HepG2 (cell line): Measurements from ENCODE around the gene SP8. TPM values are rescaled to one million over a fixed set of nuclear protein-coding genes. Genes with fewer than 3 reads are reported as not detected.

Experiments
- ATAC-seq: fragments of 200-7000 bp; cut with Tn5 transposase; 3 replicates; pipeline ENCODE4 v1.9.1; 2020; ENCODE audit warnings: mild to moderate bottlenecking, moderate library complexity
- BruUV-seq: library from RNA; stranded (reverse); fragments of 400-500 nt; replicated peaks from 2 replicates; lab custom pipeline; 2021; lab: Mats Ljungman, UMichigan
- CTCF ChIA-PET: fragments of 300-600 bp; formaldehyde crosslinking; extraction: SDS; loops from one replicate; lab custom pipeline; 2021; ENCODE audit warnings: low total read pairs, inconsistent platforms, low intra/inter-chr PET ratio; lab: Yijun Ruan, JAX
- POLR2A ChIA-PET: fragments of 350-600 bp; sonication (Branson Sonifier 250); formaldehyde crosslinking; loops from one replicate; lab custom pipeline; 2020; ENCODE audit warnings: antibody characterized with exemption, inconsistent platforms; lab: Yijun Ruan, JAX
- DNase-seq: peaks from one replicate; pipeline ENCODE4 v3.0.0-alpha.2; 2015; ENCODE audit warnings: low spot score
- FAIRE-seq: peaks from 3 replicates; lab custom pipeline; 2011; peaks lifted over from hg19 to GRCh38; lab: Jason Lieb, UNC
- H2AFZ ChIP-seq: one replicate; pipeline ENCODE4 v1.6.1; 2011; ENCODE audit warnings: low read length, inconsistent platforms
- H3K27ac ChIP-seq: fragments of 300-600 bp; 3 replicates; pipeline ENCODE4 v1.8.0; 2011; ENCODE audit warnings: mixed run types, mild to moderate bottlenecking, mixed read lengths, low read length, inconsistent platforms; ENCODE audit not compliant: insufficient read depth; ENCODE audit errors: extremely low read length
- H3K27me3 ChIP-seq, 2 experiments: fragments of 200-600 bp in 1 of 2; 2 replicates in 1 of 2; 3 replicates in 1 of 2; pipeline versions ENCODE4 v1.6.0 to v1.8.0; 2011; ENCODE audit warnings: low read length in 2 of 2, mild to moderate bottlenecking in 2 of 2, moderate library complexity in 2 of 2, inconsistent platforms in 1 of 2; ENCODE audit not compliant: insufficient read depth in 2 of 2, control insufficient read depth in 1 of 2
- H3K36me3 ChIP-seq, 2 experiments: fragments of 200-600 bp in 1 of 2; replicated peaks in 1 of 2; 2 replicates in 1 of 2; 3 replicates in 1 of 2; pipeline versions ENCODE4 v1.5.1 to v1.8.0; 2011; ENCODE audit warnings: low read length in 2 of 2, inconsistent platforms in 1 of 2; ENCODE audit not compliant: insufficient read depth in 2 of 2, control insufficient read depth in 1 of 2
- H3K4me1 ChIP-seq: 2 replicates; pipeline ENCODE4 v1.5.1; 2012; ENCODE audit warnings: low read length, inconsistent platforms; ENCODE audit not compliant: insufficient read depth
- H3K4me2 ChIP-seq: 2 replicates; pipeline ENCODE4 v1.6.0; 2011; ENCODE audit warnings: low read depth, low read length, inconsistent platforms
- H3K4me3 ChIP-seq, 3 experiments: fragments of 200-600 bp in 1 of 3; sonication (generic), shearing (Covaris generic) in 1 of 3; replicated peaks in 1 of 3; 2 replicates each; pipeline ENCODE4 v1.5.1; 2011 to 2016; ENCODE audit warnings: low read length in 3 of 3, inconsistent platforms in 2 of 3, low read depth in 2 of 3, mild to moderate bottlenecking in 2 of 3, control low read depth in 1 of 3, mixed read lengths in 1 of 3; ENCODE audit not compliant: insufficient read depth in 1 of 3
- H3K79me2 ChIP-seq: one replicate; pipeline ENCODE4 v1.6.1; 2011; ENCODE audit warnings: low read length, inconsistent platforms; ENCODE audit not compliant: insufficient read depth
- H3K9ac ChIP-seq: 2 replicates; pipeline ENCODE4 v1.6.0; 2011; ENCODE audit warnings: mild to moderate bottlenecking, low read depth, low read length, inconsistent platforms; ENCODE audit not compliant: insufficient read depth
- H3K9me3 ChIP-seq: 2 replicates; pipeline ENCODE4 v1.5.1; 2012; ENCODE audit warnings: mild to moderate bottlenecking, low read length
- H4K20me1 ChIP-seq: 2 replicates; pipeline ENCODE4 v1.6.0; 2011; ENCODE audit warnings: inconsistent platforms, mild to moderate bottlenecking, low read length, moderate library complexity; ENCODE audit not compliant: insufficient read depth
- CEBPG ChIP-seq: IDR thresholded peaks from 2 replicates; pipeline ENCODE4 v1.6.1; 2016
- E2F1 ChIP-seq: sonication (generic); formaldehyde crosslinking; IDR thresholded peaks from 2 replicates; pipeline ENCODE4 v1.5.0; 2020; ENCODE audit warnings: missing genetic modification reagents
- EHMT2 ChIP-seq: fragments of 200-600 bp; sonication (generic); IDR thresholded peaks from 2 replicates; pipeline ENCODE4 v1.7.0; 2017; ENCODE audit warnings: antibody characterized with exemption, low read depth, low read length, borderline replicate concordance
- GMEB1 ChIP-seq: sonication (generic); formaldehyde crosslinking; IDR thresholded peaks from 2 replicates; pipeline ENCODE4 v1.5.1; 2020; ENCODE audit warnings: missing genetic modification reagents, mild to moderate bottlenecking, borderline replicate concordance
- HOXD1 ChIP-seq: sonication (generic); formaldehyde crosslinking; IDR thresholded peaks from 2 replicates; pipeline ENCODE4 v1.5.0; 2020; ENCODE audit warnings: missing genetic modification reagents
- IRF2 ChIP-seq: IDR thresholded peaks from 2 replicates; pipeline ENCODE4 v1.6.1; 2018; ENCODE audit warnings: missing genetic modification reagents, missing compliant biosample characterization
- KLF16 ChIP-seq, 2 experiments: sonication (generic) in 1 of 2; formaldehyde crosslinking in 1 of 2; IDR thresholded peaks; 2 replicates each; pipeline versions ENCODE4 v1.6.1 to v1.8.0; 2016 to 2023; ENCODE audit warnings: missing genetic modification reagents in 2 of 2, missing compliant biosample characterization in 1 of 2
- MTF1 ChIP-seq: sonication (generic); formaldehyde crosslinking; IDR thresholded peaks from 2 replicates; pipeline ENCODE4 v1.5.0; 2020; ENCODE audit warnings: missing genetic modification reagents
- PAX8 ChIP-seq: sonication (generic); formaldehyde crosslinking; IDR thresholded peaks from 2 replicates; pipeline ENCODE4 v1.8.0; 2022; ENCODE audit warnings: mild to moderate bottlenecking, missing genetic modification reagents, borderline replicate concordance
- PITX1 ChIP-seq: sonication (generic); formaldehyde crosslinking; IDR thresholded peaks from 2 replicates; pipeline ENCODE4 v1.5.1; 2020; ENCODE audit warnings: mild to moderate bottlenecking, missing genetic modification reagents
- ZNF17 ChIP-seq: sonication (generic); formaldehyde crosslinking; IDR thresholded peaks from 2 replicates; pipeline ENCODE4 v1.5.0; 2020; ENCODE audit warnings: mild to moderate bottlenecking, missing genetic modification reagents
- ZNF18 ChIP-seq: sonication (generic); formaldehyde crosslinking; IDR thresholded peaks from 2 replicates; pipeline ENCODE4 v1.8.0; 2022; ENCODE audit warnings: mild to moderate bottlenecking, missing genetic modification reagents; ENCODE audit not compliant: insufficient replicate concordance
- ZNF549 ChIP-seq: sonication (generic); formaldehyde crosslinking; IDR thresholded peaks from 2 replicates; pipeline ENCODE4 v1.5.0; 2020; ENCODE audit warnings: missing genetic modification reagents
- in situ Hi-C: cut with HindIII; loops from 2 replicates; pipeline ENCODE4 v1.10.0; 2017; ENCODE audit warnings: low pct_unique_long_range_greater_than_20kb; ENCODE audit not compliant: extremely low pct_ligation_motif_present
- intact Hi-C: fragments of 100-400 bp; cut with micrococcal nuclease; formaldehyde crosslinking; loops from one replicate; pipeline ENCODE4 v1.10.0; 2022; ENCODE audit not compliant: unreplicated experiment
- polyA plus RNA-seq, 8 experiments: library from polyadenylated mRNA; depleted of rRNA in 3 of 8; stranded (reverse) in 7 of 8; unstranded in 1 of 8; fragments of >200 nt; fragmentation: Illumina TruSeq in 4 of 8; extraction: Trizol in 4 of 8; gene quantifications; 2 replicates each; pipeline versions ENCODE4 v1.2.1 to v1.2.3, GENCODE V29; 2011 to 2016; ENCODE audit warnings: low read depth in 4 of 8, missing spikeins in 1 of 8, mixed read lengths in 1 of 8; ENCODE audit not compliant: insufficient read depth in 1 of 8
- total RNA-seq, 5 experiments: library from RNA; depleted of rRNA; stranded (reverse); fragments of >200 nt; fragmentation: Illumina TruSeq; extraction: Trizol; gene quantifications; 2 replicates each; pipeline ENCODE4 v1.2.3, GENCODE V29; 2016; ENCODE audit warnings: low read depth in 1 of 5

SP8 gene
- total and polyA plus RNA-seq, 2 of the 13 experiments (the other 11 are each of a cell fraction or from before 2014, with no cell fraction given) = not detected

GRCh38 chr7:20834656-20835055 lies 48.0 kb upstream of the SP8 start:
- Histone ChIP-seq H3K79me2 (no peaks in the 10 kb centered on the region), H3K4me2 (no peak overlapping the region), H3K36me3 (no peaks in the 10 kb centered on the region), H3K9ac (no peak overlapping the region), H3K4me1 (no peaks in the 10 kb centered on the region), H3K4me3 (no peak overlapping the region), H3K9me3 (no peaks in the 10 kb centered on the region), H3K27ac (no peak overlapping the region), H3K27me3 (no peaks in the 10 kb centered on the region), H4K20me1 (no peaks in the 10 kb centered on the region), H2AFZ (no peak overlapping the region)
- no peak for TF ChIP-seq E2F1
- TF ChIP-seq CEBPG (CRISPR knock-in tag) = no peak
- TF ChIP-seq GMEB1 (CRISPR knock-in tag) = no peak
- in situ Hi-C loops = no loop called here
- BruUV-seq = no TSS peak
- ATAC-seq (no peak), FAIRE-seq (no peak), DNase-seq (no peak)
- CTCF ChIA-PET = no interaction called here
- intact Hi-C loops = loop anchor here (1.0 kb wide), 1 partner anchor 56 kb away; no protein-coding TSS in a partner anchor
- POLR2A ChIA-PET = no interaction called here

GRCh38 chr7:20831956-20832355 lies 45.3 kb upstream of the SP8 start:
- no peak for DNase-seq
- H3K36me3 ChIP-seq = no peaks in the 10 kb centered on the region
- no peaks in the 10 kb centered on the region for H4K20me1 ChIP-seq
- no peaks in the 10 kb centered on the region for H3K4me1 ChIP-seq
- no peaks in the 10 kb centered on the region for H3K79me2 ChIP-seq
- H3K9me3 ChIP-seq = no peaks in the 10 kb centered on the region
- CTCF ChIA-PET = no interaction called here
- no peak overlapping the region for H3K9ac ChIP-seq
- no peak overlapping the region for H3K4me3 ChIP-seq
- in situ Hi-C loops (no loop called here), intact Hi-C loops (no loop called here)
- POLR2A ChIA-PET = no interaction called here
- H3K27ac ChIP-seq = no peak overlapping the region
- BruUV-seq = no TSS peak
- no peak overlapping the region for H3K4me2 ChIP-seq
- H2AFZ ChIP-seq = no peak overlapping the region
- FAIRE-seq = no peak
- no peaks in the 10 kb centered on the region for H3K27me3 ChIP-seq
- no peak for TF ChIP-seq EHMT2
- no peak for TF ChIP-seq KLF16 (CRISPR knock-in tag; IDR thresholded peaks at IDR 0.05)
- TF ChIP-seq ZNF18 (CRISPR knock-in tag) = no peak
- TF ChIP-seq ZNF17 (CRISPR knock-in tag) = no peak
- no peak for TF ChIP-seq PAX8
- TF ChIP-seq IRF2 (CRISPR knock-in tag) = no peak
- TF ChIP-seq PITX1 (CRISPR knock-in tag) = no peak
- TF ChIP-seq ZNF549 (CRISPR knock-in tag) = no peak
- no peak for TF ChIP-seq HOXD1 (CRISPR knock-in tag)
- TF ChIP-seq E2F1 = no peak
- no peak for TF ChIP-seq MTF1 (CRISPR knock-in tag)
- TF ChIP-seq, all 625 proteins: peak for 0
- ATAC-seq = no peak
